Right lobe of liver (tissue), 4 donors: ENCODE data around the gene ONECUT1.

Experiments
- CTCF ChIP-seq, 4 donors: fragments of 200-600 bp in 3 of 4; fragments of 450-650 bp in 1 of 4; IDR thresholded peaks; one replicate each; pipeline versions ENCODE4 v1.5.1 to v1.8.0; 2016 to 2022; ENCODE audit warnings: antibody characterized with exemption in 4 of 4, mild to moderate bottlenecking in 2 of 4
- POLR2A ChIP-seq: fragments of 450-650 bp; IDR thresholded peaks from one replicate; pipeline ENCODE4 v1.6.1; 2017; ENCODE audit warnings: antibody characterized with exemption, mild to moderate bottlenecking
- donor health status: DM: no; HTN: no; CAD: no.
- donor health status: DM: no; HTN: no; CAD: no.
- donor health status: DM: no; HTN: yes; CAD: no.

- TF ChIP-seq POLR2A, result no peak
- no peak for TF ChIP-seq CTCF (IDR thresholded peaks at IDR 0.05)
Observed at GRCh38 chr15:52822475-52822874, 32.3 kb upstream of the ONECUT1 start.
